Memory B cell (primary cell): ENCODE results near the gene TRIM21.
"Not testable (repeated sequence)": the region's sequence is repeated elsewhere in the genome, so short reads cannot be mapped to it uniquely, and the experiment has no call there.

Experiments
- ATAC-seq: fragments of 150-1000 bp; cut with Tn5 transposase; 2 replicates; pipeline ENCODE4 v1.10.0; 2021; ENCODE audit warnings: low read depth, mild to moderate bottlenecking, moderate library complexity
- DNase-seq, 2 donors: peaks; one replicate each; pipeline ENCODE4 v3.0.0; 2022; ENCODE audit warnings: low spot score in 2 of 2
- H3K27ac Mint-ChIP-seq: one replicate; pipeline ENCODE4 v1.8.0; 2022; ENCODE audit warnings: mild to moderate bottlenecking, moderate library complexity, mixed read lengths
- H3K27me3 Mint-ChIP-seq: one replicate; pipeline ENCODE4 v1.8.0; 2022; ENCODE audit warnings: mixed read lengths
- H3K36me3 Mint-ChIP-seq: one replicate; pipeline ENCODE4 v1.8.0; 2022; ENCODE audit warnings: mild to moderate bottlenecking, mixed read lengths
- H3K4me1 Mint-ChIP-seq: one replicate; pipeline ENCODE4 v1.8.0; 2022; ENCODE audit warnings: mixed read lengths
- H3K4me3 Mint-ChIP-seq: one replicate; pipeline ENCODE4 v1.8.0; 2022; ENCODE audit warnings: mild to moderate bottlenecking, moderate library complexity, mixed read lengths
- H3K9me3 Mint-ChIP-seq: one replicate; pipeline ENCODE4 v1.8.0; 2022; ENCODE audit warnings: mixed read lengths

Gene TRIM21

DNA sequence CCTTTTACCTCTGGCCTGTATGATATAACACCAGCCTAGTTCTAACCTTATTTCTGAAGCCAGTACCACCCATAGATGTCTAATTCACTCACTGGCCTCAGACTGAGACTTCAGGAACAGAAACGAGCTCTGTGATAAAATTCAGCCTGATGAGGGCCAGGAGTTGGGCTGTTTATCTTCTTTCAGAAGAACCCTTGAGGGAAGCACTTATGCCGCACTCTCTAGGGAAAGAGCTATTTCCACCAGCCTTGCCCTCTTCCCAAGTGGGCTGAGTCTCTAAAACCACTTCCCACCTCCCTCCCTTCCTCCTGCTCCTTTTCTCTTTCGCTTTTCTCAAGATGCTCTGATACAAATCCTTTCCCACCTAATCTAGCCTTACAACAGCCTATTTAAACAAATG lies 23.3 kb downstream of the TRIM21 start:
- Mint-ChIP-seq H3K27ac (no peak overlapping the region), H3K36me3 (no peaks in the 10 kb centered on the region), H3K4me1 (no peaks in the 10 kb centered on the region), H3K9me3 (no peaks in the 10 kb centered on the region), H3K4me3 (no peak overlapping the region), H3K27me3 (peaks cover 1% of the 10 kb centered on the region)
- no peak for DNase-seq
- ATAC-seq = no peak

DNA sequence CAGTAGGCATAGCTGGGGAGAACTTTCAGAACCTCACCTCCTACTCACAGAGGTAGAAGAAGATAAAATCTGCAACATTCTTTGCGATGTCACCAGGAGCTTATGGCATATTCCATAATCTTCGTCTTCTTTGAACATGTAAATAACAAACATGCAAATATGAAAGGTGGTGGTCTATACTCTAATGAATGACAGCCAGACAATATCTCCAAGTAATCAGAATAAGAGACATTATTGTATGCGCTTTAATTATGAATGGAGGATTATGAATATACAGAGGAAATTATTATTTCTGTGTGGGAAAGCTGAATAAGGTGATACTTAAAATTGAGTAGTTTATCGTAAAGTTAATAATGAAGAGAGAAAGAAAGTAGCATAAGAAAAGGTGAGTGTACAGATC lies 25.2 kb downstream of the TRIM21 start, which contains the start of gene OR52B4:
Gene OR52B4 (minus strand): TSS at position 101 of the 400 bp plus-strand sequence. CDS start 91 bp downstream, at position 10.
- peaks cover 4% of the 10 kb centered on the region for H3K9me3 Mint-ChIP-seq
- H3K27ac Mint-ChIP-seq = no peak within 1 kb of the TSS
- no peaks in the 10 kb centered on the region for H3K4me1 Mint-ChIP-seq
- no peak within 1 kb of the TSS for H3K4me3 Mint-ChIP-seq
- H3K36me3 Mint-ChIP-seq = peaks cover 2% of the 10 kb centered on the region
- H3K27me3 Mint-ChIP-seq = peaks cover 1% of the 10 kb centered on the region
- DNase-seq (no peak), ATAC-seq (no peak)

DNA sequence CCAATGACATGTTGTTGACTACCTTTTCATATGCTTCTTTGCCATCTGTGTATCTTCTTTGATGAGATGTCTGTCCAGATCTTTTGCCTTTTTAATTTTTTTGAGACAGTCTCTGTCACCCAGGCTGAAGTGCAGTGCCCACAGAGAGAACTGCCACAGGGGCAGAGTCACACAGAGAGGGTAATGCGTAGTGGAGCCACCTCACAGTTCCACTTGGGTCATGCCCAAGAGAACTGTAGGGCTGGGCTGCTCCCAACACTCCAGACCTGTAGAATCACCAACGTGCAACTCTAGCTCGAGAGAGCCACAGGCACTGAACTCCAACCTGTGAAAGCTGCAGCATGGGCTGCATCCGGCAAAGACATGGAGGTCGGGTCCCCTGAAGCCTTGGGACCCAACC lies 45.4 kb downstream of the TRIM21 start:
- H3K9me3 Mint-ChIP-seq, DNase-seq, H3K27ac Mint-ChIP-seq, H3K4me1 Mint-ChIP-seq, H3K36me3 Mint-ChIP-seq, H3K4me3 Mint-ChIP-seq, ATAC-seq, H3K27me3 Mint-ChIP-seq: not testable (repeated sequence)

DNA sequence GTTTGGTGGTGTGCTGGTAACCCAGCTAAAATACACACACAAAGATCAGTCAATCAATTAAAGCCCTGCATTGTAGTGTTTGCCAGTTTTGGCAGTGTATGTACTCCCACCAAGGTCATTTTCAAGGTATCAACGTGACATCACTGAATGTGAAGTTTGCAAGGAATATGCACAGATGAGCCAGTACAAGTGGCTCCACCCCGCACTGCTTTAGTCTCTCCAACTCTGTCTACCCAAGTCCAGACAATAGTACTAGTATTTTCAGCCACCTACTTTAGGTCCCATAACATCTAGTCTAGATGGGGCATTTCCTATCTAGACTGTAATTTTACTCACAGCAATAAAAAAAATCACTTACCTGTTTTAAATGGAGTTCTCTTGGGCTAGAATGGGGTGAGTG lies 48.1 kb downstream of the TRIM21 start:
- DNase-seq, H3K4me3 Mint-ChIP-seq, H3K27ac Mint-ChIP-seq, H3K9me3 Mint-ChIP-seq, H3K4me1 Mint-ChIP-seq, ATAC-seq, H3K27me3 Mint-ChIP-seq, H3K36me3 Mint-ChIP-seq: not testable (repeated sequence)
